Stimulated activated CD4-positive, alpha-beta T cell treated with anti-CD3 and anti-CD28 coated beads, Interleukin-2, amount 100 ng/mL, for 24 hours (primary cell): ENCODE data around the gene PHLDA1.

Source experiments
- DNase-seq, 2 donors: peaks; one replicate each; pipeline ENCODE4 v3.0.0-alpha.2; 2020

PHLDA1 gene

DNA sequence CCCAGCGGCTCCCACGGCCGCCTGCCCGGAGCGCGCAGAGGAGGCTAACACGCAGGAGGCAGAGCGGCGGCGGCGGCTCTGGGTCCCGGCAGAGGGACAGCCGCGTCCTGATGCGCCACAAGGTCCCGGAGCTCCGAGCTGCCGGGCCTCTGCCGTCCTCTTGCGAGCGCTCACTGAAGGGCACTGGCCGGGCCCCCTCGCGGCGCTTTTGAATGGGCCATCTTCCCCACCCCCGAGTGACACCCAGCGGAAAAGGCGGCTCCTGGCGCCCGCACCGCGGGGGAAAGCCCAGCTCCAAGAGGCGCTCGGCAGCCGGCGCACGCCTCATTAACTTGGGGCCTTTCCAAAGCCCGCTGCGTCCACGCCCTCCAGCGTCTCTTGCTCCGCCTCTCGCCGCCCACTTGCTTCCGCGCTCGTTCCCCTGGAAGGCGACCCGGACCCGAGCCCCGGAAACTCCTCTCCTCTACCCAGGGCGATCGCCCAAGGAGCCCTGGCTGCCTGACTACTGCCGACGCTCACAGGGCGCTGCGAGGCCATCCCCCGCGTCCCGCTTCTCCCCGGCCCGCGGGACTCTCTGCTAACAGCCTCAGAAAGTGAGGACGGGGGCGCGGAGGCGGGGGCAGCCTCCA is at the start of gene PHLDA1:
TSS of gene PHLDA1 (minus strand) at position 363 of the 629 bp plus-strand sequence.
- DNase-seq, result peak; percentile 94 to 95

GRCh38 chr12:76080729-76081415 is 49.3 kb upstream of the PHLDA1 start:
- DNase-seq, result no peak

GRCh38 chr12:76080017-76080728 is 48.6 kb upstream of the PHLDA1 start:
- no peak for DNase-seq

- DNase-seq, result no peak
These were observed 47.2 kb upstream of the PHLDA1 start for GRCh38 chr12:76078748-76079147.

DNA sequence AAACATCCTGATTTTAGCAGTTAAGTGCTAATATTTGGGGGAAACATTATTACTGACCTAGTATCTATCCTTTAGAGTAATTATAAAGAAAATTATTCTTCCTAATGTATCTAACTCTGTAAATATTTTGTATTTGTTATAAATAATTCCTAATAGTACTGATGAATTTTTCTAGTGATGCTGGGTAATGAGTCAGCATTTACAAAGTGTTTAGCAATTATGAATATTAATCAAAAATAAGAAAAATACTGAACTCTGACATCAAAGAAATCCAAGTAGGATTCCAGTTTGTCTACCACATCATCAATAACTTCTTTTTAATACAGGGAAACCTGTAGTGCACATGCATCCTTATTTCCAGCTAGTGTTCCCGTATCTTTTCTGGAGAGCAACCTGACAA is 43.9 kb upstream of the PHLDA1 start:
- DNase-seq, result no peak

DNA sequence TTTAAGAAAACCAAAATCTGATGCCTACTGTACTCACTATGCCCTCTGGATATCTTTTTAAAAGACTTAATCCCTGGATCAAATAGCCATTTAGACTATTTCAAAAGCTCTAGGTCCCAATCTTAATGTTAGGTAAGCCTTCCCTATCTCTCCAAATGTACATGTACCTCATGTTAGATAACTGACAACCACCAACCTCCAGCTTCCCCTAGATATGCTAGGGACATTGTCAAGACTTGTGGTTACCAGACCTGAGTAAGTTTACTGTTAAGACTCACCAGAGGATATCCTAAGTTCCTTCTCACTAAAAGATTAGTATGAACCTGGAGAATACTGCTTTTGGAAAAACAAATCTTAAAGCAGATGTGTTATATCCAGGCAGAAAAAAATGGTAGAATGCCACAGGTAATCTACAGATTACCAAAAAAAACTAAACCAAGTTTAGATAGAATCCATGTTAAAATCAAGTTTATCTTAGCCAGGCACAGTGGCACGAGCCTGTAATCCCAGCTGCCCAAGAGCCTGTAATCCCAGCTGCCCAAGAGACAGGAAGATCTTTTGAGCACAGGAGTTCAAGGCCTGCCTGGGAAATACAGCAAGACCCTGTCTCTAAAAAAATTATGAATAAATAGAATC is 43.2 kb upstream of the PHLDA1 start:
- no peak for DNase-seq

DNA sequence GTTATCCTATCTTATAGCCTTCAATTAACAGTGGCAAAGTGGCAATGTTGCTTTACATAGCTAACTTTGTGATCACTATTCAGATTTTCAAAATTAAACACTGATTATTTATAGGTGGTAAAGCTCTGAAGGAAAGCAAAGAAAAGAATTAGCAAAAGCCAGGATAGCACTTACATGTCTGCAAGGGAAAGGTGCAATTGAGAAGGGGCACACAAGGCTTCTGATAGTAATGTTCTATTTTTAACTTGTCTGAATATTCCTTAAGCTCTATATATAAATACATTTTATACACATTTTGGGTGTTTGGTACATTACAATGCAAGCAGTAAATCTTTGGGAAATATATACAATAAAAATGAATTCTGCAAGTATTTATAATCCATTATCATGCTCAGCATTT is 42.0 kb upstream of the PHLDA1 start:
- no peak for DNase-seq

DNA sequence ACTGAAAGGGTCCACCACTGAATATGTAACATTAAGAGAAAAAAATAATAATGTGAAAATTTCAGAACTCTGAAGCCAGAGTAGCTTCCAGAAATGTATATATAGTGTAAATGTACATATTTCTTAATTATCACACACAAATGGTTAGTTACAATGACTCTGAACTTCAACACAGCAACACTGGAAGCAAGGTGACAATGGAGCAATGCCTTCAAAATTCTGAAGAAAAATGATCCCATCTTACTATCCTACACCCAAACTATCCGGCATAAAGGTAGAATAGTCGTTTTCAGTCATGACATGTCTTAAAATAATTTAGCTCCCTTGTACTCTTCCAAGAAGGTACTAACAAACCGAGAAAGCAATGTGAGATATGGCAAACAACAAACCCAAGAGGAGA is 41.0 kb upstream of the PHLDA1 start:
- no peak for DNase-seq

DNA sequence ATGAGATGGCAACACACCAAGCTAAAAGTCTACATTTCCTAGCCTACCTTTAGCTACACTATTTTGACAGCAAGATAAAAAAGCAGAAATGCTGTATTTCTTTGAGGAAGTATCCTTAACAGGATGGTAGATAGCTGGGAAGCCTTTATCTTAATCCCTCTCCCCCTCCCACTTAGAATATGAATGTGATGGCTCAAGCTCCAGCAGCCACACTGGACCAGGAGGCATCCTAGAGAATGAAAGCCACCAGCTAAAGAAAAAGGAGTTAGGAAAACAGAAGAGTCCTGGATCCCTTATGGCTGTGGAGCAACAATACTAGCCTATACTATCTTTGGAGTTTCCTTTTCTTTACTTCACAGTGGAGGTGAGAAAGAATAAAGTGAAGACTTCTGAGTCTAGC is 37.8 kb upstream of the PHLDA1 start:
- DNase-seq, result no peak

DNA sequence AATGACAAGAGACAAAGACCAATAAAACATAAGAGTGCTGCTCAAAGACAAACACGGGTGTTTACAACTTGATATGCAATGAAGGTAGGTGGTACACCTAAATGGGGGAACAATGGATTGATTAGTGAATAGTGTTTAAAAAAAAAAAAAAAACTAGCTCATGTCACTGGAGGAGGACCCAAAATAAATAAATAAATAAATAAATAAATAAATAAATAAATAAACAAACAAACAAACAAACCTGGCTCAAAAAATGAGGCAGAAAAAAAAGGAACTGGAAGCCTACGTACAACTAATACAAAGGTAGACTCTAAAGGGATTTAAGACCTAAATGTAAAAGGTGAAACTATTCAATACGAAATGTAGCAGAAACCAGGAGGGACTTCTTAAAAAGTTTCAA is 34.3 kb upstream of the PHLDA1 start:
- DNase-seq, result no peak

DNA sequence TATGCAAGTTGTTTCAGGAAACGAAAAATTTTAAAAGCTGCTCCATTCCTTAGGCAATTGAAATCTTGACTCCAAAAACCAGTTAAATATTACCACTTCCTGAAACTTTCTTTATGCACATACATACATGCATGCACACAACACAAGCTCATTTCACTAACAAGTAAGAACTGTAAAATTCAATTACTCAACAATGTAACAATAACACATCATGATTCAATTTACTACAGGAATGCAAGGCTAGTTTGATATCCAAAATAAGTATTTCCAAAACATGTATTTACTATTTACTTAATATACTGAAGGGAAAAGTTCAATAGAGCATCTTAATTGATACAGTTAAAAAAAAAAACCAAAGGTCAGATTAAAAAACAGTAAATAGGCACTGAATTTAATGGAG is 33.3 kb upstream of the PHLDA1 start:
- no peak for DNase-seq

DNA sequence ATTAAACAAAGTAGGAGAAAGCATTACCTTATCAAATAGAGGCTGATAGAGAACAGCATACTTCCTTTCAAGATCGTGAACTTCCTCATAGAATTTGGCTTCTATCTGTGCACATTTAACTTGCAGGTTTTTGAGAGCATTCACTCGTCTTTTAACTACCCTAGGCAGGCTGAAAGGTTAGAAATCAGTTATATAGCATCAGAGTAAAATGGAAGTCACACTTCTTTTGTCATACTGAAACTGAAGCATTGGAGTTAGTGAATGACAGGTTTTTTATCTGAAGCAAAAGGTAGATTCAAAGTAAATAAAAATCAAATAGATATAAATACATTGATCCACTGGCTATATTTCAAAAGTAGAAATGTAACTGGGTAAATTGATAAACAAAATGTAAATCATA is 28.5 kb upstream of the PHLDA1 start:
- DNase-seq, result no peak

- no peak for DNase-seq
These were observed 25.8 kb upstream of the PHLDA1 start for GRCh38 chr12:76057326-76057725.

- no peak for DNase-seq
These were observed 23.8 kb upstream of the PHLDA1 start for GRCh38 chr12:76055393-76055792.

DNA sequence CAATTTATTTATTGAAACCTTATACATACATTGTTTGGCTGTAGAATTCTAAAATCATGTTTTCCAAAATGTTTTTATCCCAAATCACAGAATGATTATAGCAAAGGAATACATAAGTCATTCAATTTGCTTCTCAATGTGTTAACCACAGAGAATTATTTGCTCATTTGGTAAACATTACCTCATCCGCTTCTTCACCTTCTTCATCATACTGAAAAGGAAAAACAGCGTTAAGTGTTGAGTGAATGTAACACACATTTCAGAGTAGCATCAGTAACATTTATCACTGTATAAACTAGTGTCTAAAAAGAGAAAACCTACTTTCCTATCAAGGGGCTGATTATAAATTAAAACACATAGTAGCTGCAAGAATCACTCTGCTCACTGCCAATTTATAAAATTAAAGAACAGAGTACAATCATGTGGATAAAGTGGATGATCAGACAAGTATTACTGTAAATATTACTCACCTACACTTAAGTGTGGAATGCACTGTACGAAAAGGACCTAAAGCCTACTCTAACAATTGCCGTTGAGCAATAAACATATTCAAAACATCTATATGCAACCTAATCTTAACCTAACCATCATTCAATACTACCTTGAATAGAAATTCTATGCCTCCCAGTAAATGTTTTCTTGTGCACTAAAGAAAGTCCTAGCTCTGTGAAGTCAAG is 18.1 kb upstream of the PHLDA1 start:
- DNase-seq, result no peak

GRCh38 chr12:76047742-76048141 is 16.2 kb upstream of the PHLDA1 start:
- DNase-seq, result no peak

DNA sequence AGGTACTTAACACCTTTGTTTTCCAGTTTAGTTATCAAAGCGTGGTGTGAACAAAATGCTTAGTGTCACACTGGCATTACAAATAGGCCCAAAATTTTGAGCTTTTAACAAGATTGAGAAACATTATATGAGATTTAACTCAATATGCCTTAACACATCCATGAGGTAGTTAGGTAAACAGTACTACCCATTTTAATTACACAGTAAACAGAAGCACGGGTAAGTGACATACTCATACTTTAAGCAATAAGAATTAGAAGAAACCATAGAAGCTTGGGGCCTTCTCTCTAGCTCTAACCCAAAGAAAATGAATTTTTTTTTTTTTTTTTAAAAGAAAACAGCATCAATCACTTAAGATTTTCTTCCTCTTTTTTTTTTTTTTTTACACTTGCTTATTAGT is 15.5 kb upstream of the PHLDA1 start:
- no peak for DNase-seq

GRCh38 chr12:76043377-76043776 is 11.8 kb upstream of the PHLDA1 start:
- no peak for DNase-seq

GRCh38 chr12:76042147-76042546 is 10.6 kb upstream of the PHLDA1 start:
- DNase-seq, result no peak

DNA sequence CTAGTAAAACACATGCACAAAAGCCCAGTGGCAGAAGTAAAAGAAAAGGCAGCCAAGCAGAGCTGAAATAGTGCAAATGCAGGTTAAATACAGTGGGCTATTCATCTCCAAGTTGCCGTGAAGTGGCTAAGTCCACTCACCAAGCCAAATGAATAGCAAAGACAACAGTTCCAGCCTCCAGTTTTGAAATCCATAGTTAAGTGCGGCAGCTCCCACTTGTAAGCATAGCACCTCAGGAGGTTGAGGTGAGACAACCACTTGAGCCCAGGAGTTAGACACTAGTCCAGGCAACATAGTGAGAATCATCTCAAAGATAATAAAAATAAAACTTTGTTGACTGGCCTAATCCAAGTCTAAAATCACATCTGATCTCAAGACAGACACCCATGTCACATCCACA is 9.8 kb upstream of the PHLDA1 start:
- DNase-seq, result no peak

- DNase-seq, result no peak
These were observed 8.9 kb upstream of the PHLDA1 start for GRCh38 chr12:76040461-76040860.

DNA sequence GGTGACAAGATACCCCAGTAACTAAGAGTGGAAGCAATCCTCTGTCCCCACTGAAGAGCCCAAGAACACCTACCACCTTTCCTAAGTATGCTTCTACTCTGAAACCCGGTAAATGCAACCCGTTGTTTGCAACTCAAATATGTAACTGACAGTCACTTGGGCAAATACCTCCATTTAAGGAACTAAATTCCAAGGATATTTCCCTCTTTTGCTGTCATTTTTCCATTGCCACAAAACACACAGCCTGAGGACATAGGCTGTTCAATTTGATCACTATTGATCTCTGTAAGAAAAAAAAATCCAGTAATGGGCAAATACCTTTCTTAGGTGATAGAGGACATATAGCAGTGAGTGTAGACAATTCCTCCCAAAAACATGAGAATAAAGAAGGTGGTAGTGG is 6.6 kb upstream of the PHLDA1 start:
- DNase-seq, result no peak
